KBM-7 (cell line): ENCODE results near the gene ARL4A.
A peak's percentile ranks its signal among the peaks of the same experiment; 100 is the strongest.

ENCODE experiments used
- DNase-seq: peaks from one replicate; pipeline ENCODE4 v3.0.0-alpha.2; 2015
- in situ Hi-C: fragments of 300-500 bp; cut with MboI; formaldehyde crosslinking; loops from 2 replicates; pipeline ENCODE4 v1.14.3; 2020; ENCODE audit warnings: low sequenced_read_pairs, low pct_unique_long_range_greater_than_20kb, mixed read lengths

The ARL4A gene

GRCh38 chr7:12716722-12717121 is 29.3 kb downstream of the ARL4A start:
- in situ Hi-C loops: no loop called here
- no peak for DNase-seq

GRCh38 chr7:12719141-12719919 is 31.9 kb downstream of the ARL4A start:
- peak; percentile 32 for DNase-seq
- in situ Hi-C loops: no loop called here

GRCh38 chr7:12719981-12720865 is 32.8 kb downstream of the ARL4A start:
- in situ Hi-C loops: no loop called here
- peak; percentile 43 for DNase-seq

GRCh38 chr7:12721286-12721830 is 33.9 kb downstream of the ARL4A start:
- in situ Hi-C loops: no loop called here

GRCh38 chr7:12722136-12722535 is 34.7 kb downstream of the ARL4A start:
- DNase-seq: no peak
- in situ Hi-C loops: no loop called here

More at GRCh38 chr7:12721286-12721830, 33.9 kb downstream of the ARL4A start:
- DNase-seq: no peak

- DNase-seq: peak; percentile 50
- in situ Hi-C loops: no loop called here
Measured at GRCh38 chr7:12722636-12723605, 35.5 kb downstream of the ARL4A start.

GRCh38 chr7:12725575-12726316 is 38.3 kb downstream of the ARL4A start:
- in situ Hi-C loops: no loop called here
- no peak for DNase-seq

GRCh38 chr7:12726908-12727307 is 39.5 kb downstream of the ARL4A start:
- in situ Hi-C loops: no loop called here
- DNase-seq: no peak

- no peak for DNase-seq
- in situ Hi-C loops: no loop called here
Measured at GRCh38 chr7:12727455-12728191, 40.2 kb downstream of the ARL4A start.

GRCh38 chr7:12728192-12728538 is 40.7 kb downstream of the ARL4A start:
- in situ Hi-C loops: no loop called here
- peak; percentile 85 for DNase-seq

GRCh38 chr7:12729112-12729511 is 41.7 kb downstream of the ARL4A start:
- peak; percentile 90 for DNase-seq

GRCh38 chr7:12730523-12730922 is 43.1 kb downstream of the ARL4A start:
- peak; percentile 39 for DNase-seq
- in situ Hi-C loops: no loop called here

More at GRCh38 chr7:12729112-12729511, 41.7 kb downstream of the ARL4A start:
- in situ Hi-C loops: no loop called here

- peak; percentile 60 for DNase-seq
- in situ Hi-C loops: no loop called here
Measured at GRCh38 chr7:12731214-12731656, 43.8 kb downstream of the ARL4A start.

- DNase-seq: no peak
- in situ Hi-C loops: no loop called here
Measured at GRCh38 chr7:12731775-12732174, 44.3 kb downstream of the ARL4A start.

GRCh38 chr7:12732428-12732827 is 45.0 kb downstream of the ARL4A start:
- in situ Hi-C loops: no loop called here
- no peak for DNase-seq

GRCh38 chr7:12735923-12736322 is 48.5 kb downstream of the ARL4A start:
- in situ Hi-C loops: no loop called here
- DNase-seq: no peak

- DNase-seq: no peak
- in situ Hi-C loops: no loop called here
Measured at GRCh38 chr7:12737373-12737772, 49.9 kb downstream of the ARL4A start.

GRCh38 chr7:12737836-12738235 is 50.4 kb downstream of the ARL4A start:
- no peak for DNase-seq
- in situ Hi-C loops: no loop called here
